GM18868 (cell line): ENCODE results near the gene CERK.

Source experiments
- ATAC-seq: cut with Tn5 transposase; IDR thresholded peaks from one replicate; pipeline ENCODE4 v1.9.1; 2021; ENCODE audit warnings: mild to moderate bottlenecking, moderate library complexity; ENCODE audit not compliant: unreplicated experiment

The CERK gene

GRCh38 chr22:46732513-46732912 is 5.5 kb downstream of the CERK start:
- no peak for ATAC-seq

- no peak for ATAC-seq
These were observed 6.0 kb downstream of the CERK start for GRCh38 chr22:46732041-46732379.

DNA sequence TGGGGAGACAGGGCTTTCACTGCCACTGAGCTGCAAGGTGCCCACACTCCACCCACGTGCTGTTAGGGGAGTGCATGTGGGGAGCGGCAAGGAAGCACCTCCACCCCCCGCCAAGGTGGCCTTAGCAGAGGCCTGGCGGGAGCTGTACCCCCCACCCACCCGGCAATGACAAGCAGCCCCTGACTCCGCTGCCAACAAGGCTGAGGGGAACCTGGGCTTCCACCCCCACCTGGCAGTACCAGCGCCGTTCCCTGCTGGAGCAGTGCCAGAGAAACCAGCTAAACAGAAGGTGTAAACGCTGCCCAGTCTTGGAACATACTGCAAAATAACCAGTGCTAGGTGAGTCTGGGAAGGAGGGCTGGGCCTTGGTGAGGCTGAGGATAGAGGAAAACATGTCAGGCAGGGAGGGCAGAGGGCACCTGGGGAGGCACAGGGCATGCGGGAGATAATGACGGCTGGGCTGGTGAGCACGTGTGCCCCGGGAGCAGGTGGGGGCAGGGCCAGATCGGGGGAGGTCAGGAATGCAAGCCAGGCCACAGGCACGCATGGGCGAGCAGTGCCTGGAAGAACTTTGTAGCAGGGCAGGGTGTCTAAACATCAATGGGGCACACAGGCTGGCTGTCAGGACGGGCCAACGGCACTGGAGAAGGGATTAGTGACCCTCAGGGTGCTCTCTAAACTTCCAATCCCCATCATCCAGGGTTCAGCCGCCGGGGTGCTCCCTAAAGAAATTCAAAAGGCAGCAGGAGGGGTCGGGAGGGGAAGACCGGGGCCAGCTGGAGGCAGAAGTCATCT is 6.6 kb downstream of the CERK start:
- ATAC-seq: no peak

DNA sequence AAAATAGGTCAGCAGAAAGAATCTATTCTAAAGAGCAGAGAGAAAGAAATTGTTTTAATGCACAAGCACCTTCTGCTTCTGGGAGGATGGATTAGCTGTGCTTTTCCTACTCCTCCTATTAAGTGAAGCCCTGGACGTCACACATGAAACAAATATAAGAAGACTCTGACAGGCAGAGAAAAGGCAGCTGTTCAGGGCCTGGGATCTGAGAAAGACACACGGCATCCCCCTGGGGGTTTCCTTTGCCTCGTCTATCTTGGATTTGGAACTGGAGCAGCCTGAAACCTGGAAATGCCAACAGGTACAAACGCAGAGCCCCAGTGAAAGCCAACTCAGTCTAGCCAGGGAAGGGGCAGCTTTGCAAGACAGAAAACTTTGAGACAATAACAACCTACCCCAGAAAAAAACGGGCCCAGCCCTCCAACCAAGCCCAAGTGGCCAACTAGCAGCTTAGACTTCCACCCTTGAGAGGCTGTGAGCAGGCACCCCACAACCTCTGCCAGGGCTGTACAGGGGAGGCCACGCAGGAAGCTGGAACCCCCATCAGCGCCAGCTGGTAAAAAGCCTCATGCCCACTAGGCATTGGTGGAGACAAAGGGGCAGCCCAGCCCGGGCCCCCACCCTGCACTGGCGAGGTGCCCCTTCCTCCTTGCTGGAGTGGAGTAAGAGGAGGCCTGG is 7.3 kb downstream of the CERK start:
- no peak for ATAC-seq

DNA sequence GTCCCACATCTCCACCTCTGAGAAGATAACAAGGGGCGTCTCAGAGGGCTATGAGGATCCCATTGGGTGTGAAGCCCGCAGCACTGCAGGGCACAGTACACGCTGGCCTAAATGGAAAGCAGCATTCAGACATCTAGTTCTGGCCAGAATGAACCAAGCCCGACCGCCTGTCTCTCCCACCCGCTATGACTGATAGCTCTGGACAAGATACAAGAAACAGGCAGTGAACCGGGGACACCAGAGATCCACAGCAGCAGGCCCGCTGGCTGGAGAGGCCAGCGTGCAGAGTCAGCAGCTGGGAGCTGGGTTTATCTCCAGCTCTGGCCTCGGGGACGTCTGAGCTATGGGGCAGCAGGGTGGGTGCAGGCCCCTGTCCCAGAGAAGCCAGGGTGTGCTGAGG is 9.6 kb downstream of the CERK start:
- ATAC-seq: no peak

DNA sequence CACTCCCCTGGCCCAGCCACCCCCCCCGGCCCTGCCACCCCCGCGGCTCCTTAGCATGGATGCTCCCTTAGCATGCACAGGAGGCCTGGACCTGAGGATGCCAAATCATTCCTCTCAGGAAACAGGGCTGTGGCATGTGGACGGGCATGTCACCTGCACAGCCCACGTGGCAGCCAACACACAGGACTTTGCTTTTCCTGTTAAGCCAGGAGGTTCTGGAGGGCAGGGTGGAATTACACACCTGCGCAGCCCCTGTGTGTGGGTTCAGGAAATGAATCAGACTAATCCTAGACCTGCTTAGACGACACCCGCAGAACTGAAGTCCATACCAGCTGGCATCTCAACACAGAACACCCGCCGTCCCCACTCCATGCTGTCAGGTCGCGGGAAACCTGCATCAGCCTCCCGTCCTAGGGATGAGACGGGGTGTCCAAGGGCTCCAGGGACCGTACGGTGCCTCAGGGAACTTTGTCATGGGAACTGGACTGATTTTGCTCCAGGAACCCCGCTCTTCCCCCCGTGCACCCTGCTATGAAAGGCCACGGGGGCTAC is 10.2 kb downstream of the CERK start:
- no peak for ATAC-seq

GRCh38 chr22:46726986-46727317 is 11.1 kb downstream of the CERK start:
- ATAC-seq: no peak

DNA sequence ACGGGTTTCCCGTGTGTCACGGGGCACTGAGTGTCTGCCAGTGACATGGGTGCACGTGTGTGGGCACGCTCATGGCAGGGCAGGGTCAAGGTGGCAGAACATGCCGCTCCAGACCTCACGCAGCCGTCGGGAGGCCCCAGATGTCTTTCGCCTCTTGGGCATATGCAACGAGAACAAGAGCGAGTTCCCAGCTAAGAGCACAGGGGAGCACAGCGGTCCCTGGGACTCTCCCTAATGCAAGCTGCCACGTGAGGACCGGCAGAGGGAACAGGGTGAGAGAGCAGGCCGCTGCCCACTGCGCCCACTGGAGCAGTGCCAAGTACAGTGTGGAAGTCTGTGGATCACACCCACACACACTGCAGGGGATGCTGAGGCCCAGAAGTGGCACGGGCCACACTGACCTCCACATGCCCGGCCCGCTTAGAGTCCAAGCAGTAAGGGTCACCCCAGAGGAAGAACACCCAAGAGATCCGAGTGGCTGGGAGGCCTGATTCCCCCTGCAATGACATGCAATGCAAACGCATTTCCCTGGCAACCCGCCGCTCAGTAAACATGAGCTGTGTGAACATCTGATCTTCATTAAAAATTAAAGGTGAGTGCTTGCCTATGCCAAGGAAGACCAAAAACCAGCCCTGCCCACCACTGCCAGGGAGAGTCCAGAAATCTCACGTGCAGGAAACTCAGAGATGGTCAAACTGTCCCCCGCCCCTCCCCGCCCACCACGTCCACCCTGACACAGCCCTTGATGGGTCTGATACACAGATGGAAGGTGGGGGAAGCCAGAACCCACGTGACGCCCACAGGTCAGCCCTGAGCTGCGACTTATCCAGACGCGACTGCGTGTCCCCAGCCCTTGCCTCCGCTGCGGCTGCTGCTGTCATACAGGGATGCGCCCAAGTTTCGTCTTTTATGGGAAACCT is 11.7 kb downstream of the CERK start:
- ATAC-seq: no peak

- no peak for ATAC-seq
These were observed 13.0 kb downstream of the CERK start for GRCh38 chr22:46725096-46725495.

DNA sequence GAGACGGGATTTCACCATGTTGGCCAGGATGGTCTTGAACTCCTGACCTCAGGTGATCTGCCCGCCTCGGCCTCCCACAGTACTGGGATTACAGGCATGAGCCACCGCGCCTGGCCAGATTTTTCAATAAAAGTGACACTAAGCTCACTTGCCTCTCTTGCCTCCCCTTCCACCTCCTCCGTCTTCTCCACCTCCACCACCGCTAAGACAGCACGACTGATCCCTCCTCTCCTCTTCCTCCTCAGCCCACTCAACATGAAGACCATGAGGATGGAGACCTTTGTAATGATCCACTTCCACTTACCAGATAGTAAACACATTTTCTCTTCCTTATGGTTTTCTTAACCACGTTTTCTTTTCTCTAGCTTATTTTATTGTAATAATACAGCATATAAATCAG is 14.2 kb downstream of the CERK start:
- ATAC-seq: no peak

GRCh38 chr22:46721501-46722085 is 16.5 kb downstream of the CERK start:
- no peak for ATAC-seq

DNA sequence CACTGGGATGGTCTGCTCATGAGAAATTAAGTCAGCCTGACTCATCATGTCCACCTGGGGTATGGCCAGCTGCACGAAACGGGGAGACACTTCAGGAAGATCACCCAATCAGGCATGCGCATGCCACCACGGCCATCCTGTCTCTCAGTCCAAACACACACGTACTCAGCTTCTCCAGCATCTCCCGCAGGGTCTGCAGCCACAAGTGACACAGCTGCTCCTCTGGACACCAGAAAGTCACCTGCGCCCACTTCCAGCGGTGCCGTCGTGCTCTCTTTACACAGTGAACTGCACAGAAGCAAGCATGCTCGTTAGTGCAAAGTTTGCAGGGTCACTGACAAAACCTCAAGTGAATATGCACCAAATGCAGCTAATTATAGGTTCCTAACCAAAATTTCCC is 18.1 kb downstream of the CERK start:
- ATAC-seq: no peak

GRCh38 chr22:46714550-46714949 is 23.5 kb downstream of the CERK start:
- no peak for ATAC-seq

GRCh38 chr22:46712288-46712687 is 25.8 kb downstream of the CERK start:
- no peak for ATAC-seq

- no peak for ATAC-seq
These were observed 27.2 kb downstream of the CERK start for GRCh38 chr22:46710806-46711205.

- no peak for ATAC-seq
These were observed 29.2 kb downstream of the CERK start for GRCh38 chr22:46708766-46709330.

DNA sequence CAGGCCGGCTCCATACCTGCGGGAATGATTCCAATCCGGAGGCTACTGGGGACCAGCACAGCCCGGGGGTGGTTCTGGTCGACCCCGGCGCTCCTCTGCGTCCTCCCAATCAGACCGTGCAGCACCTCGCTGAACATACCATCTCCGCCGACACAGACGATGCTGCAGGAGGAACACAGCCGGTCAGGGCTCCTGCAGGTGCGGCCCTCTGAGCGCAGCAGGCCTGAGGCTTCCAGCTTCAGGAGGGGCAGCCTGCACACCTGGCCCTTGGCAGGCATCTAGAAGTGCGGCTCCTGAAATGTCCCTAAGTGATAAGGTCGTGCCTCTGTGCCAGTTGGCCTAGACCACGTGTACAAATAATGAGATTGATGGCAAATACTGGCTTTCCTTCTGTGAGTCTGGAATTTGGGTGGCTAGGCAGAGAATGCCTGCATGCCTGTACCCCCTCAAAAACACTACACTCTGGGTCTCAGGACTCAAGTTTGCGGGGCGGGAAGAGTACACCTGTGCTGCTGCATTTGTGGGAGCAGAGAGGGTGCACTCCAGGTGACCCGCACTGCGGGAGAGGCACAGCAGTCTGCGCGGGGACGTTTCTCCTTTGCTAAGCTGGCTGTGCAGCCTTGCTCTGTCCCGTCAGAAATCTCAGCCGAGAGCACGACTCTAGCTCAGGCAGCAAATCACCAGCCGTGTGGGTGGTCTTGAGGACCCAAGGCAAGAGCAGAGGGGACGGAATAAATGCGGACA is 30.1 kb downstream of the CERK start:
- ATAC-seq: no peak

DNA sequence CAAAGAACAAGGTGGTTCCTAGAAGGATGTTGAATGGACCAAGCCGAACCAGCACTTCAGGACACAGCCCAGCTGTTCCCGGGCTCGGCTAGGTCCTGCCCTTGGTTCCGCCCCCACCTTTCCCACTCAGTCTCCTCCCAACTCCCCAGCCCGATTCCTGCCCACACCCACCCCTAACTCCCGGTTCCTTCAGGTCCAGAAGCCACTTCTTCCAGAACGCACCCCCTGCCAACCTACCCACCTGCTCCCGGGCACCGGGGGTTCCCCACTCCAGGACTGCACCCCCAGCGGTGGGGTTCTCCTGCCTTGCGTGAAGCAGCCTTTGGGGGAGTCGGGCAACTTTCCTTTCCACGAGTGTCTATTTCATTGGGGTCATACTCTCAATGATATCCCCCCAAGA is 30.7 kb downstream of the CERK start:
- ATAC-seq: no peak

- no peak for ATAC-seq
These were observed 32.0 kb downstream of the CERK start for GRCh38 chr22:46706060-46706459.

DNA sequence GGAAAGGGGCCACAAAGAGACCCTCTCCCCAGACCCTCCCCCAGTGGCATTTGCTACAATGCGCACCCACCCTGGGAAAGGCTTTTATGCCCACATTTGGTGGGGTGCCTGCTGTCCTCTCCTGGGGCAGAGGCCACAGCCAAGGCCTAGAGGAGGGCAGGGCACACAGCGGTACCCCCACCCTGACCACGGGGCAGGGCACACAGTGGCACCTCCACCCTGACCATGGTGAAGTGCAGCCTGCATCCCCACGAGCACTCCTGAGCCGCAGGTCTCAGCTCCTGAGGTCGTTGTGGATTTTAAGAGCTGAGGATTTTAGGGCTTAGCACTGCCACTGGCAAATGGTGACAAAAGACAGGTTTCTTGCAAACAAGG is 34.1 kb downstream of the CERK start:
- no peak for ATAC-seq
